Memory B cell (primary cell): ENCODE data around the gene ARHGEF33.

ENCODE experiments used
- ATAC-seq: fragments of 150-1000 bp; cut with Tn5 transposase; 2 replicates; pipeline ENCODE4 v1.10.0; 2021; ENCODE audit warnings: low read depth, mild to moderate bottlenecking, moderate library complexity
- DNase-seq, 2 donors: peaks; one replicate each; pipeline ENCODE4 v3.0.0; 2022; ENCODE audit warnings: low spot score in 2 of 2
- H3K27ac Mint-ChIP-seq: one replicate; pipeline ENCODE4 v1.8.0; 2022; ENCODE audit warnings: mild to moderate bottlenecking, moderate library complexity, mixed read lengths
- H3K27me3 Mint-ChIP-seq: one replicate; pipeline ENCODE4 v1.8.0; 2022; ENCODE audit warnings: mixed read lengths
- H3K36me3 Mint-ChIP-seq: one replicate; pipeline ENCODE4 v1.8.0; 2022; ENCODE audit warnings: mild to moderate bottlenecking, mixed read lengths
- H3K4me1 Mint-ChIP-seq: one replicate; pipeline ENCODE4 v1.8.0; 2022; ENCODE audit warnings: mixed read lengths
- H3K4me3 Mint-ChIP-seq: one replicate; pipeline ENCODE4 v1.8.0; 2022; ENCODE audit warnings: mild to moderate bottlenecking, moderate library complexity, mixed read lengths
- H3K9me3 Mint-ChIP-seq: one replicate; pipeline ENCODE4 v1.8.0; 2022; ENCODE audit warnings: mixed read lengths

Gene ARHGEF33

DNA sequence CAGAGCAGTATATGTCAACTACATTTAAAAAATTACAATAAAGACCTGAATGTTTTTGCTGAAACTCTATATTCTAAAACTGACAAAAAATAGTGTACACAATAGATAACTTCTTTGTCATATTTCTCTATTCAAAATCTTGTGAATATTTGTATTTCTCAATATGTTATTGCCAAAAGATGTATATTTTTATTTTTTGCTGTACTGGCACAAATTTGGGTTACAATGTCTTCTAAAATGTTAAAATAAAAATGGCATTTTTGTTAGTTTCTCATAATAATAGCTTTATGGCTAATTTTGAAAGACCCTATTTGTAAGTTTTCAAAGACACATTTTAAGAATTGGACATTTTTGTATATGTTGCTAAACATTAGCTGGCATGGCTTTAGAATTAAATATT, 630 bp upstream of the ARHGEF33 start:
- no peaks in the 10 kb centered on the region for H3K27me3 Mint-ChIP-seq
- H3K4me1 Mint-ChIP-seq, result no peaks in the 10 kb centered on the region
- no peak overlapping the region for H3K4me3 Mint-ChIP-seq
- no peak for DNase-seq
- ATAC-seq, result no peak
- no peaks in the 10 kb centered on the region for H3K9me3 Mint-ChIP-seq
- no peak overlapping the region for H3K27ac Mint-ChIP-seq
- H3K36me3 Mint-ChIP-seq, result no peaks in the 10 kb centered on the region

DNA sequence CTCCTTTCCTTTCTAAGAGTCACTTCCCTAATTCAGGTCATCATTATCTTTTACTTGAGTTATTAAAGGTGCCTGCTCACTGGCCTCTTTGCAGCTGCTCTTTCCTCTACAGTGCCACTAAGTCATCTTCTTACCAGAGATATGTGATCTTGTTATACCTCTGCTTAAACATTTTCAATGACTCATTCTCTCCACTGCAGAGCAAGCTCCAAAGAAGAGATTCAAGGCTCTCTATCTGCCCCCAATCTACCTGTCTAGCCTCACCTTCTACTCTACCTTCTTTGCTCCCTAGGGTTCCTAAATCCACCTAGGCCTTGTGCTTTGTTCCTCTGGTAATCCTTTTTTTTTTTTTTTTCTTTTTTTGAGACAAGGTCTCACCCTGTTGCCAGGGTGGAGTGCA, 3.1 kb downstream of the ARHGEF33 start:
- no peak for ATAC-seq
- Mint-ChIP-seq H3K27me3 (peaks cover 3% of the 10 kb centered on the region), H3K27ac (no peak overlapping the region)

GRCh38 chr2:38898256-38898655, 8.6 kb downstream of the ARHGEF33 start:
- Mint-ChIP-seq H3K4me3 (no peak overlapping the region), H3K9me3 (no peaks in the 10 kb centered on the region), H3K27me3 (peaks cover 4% of the 10 kb centered on the region), H3K27ac (no peak overlapping the region), H3K36me3 (no peaks in the 10 kb centered on the region), H3K4me1 (no peaks in the 10 kb centered on the region)
- DNase-seq, result no peak
- ATAC-seq, result no peak

More for the DNA sequence above, 3.1 kb downstream of the ARHGEF33 start:
- Mint-ChIP-seq H3K4me1 (no peaks in the 10 kb centered on the region), H3K36me3 (no peaks in the 10 kb centered on the region), H3K9me3 (no peaks in the 10 kb centered on the region), H3K4me3 (no peak overlapping the region)
- DNase-seq, result no peak

- Mint-ChIP-seq H3K4me1 (no peaks in the 10 kb centered on the region), H3K9me3 (no peaks in the 10 kb centered on the region), H3K36me3 (no peaks in the 10 kb centered on the region), H3K27me3 (peaks cover 4% of the 10 kb centered on the region), H3K27ac (no peak overlapping the region), H3K4me3 (no peak overlapping the region)
- no peak for DNase-seq
- ATAC-seq, result no peak
These were observed 11.1 kb downstream of the ARHGEF33 start for GRCh38 chr2:38900726-38901125.

- Mint-ChIP-seq H3K36me3 (no peaks in the 10 kb centered on the region), H3K4me1 (no peaks in the 10 kb centered on the region), H3K27ac (no peak overlapping the region), H3K9me3 (no peaks in the 10 kb centered on the region), H3K27me3 (no peaks in the 10 kb centered on the region), H3K4me3 (no peak overlapping the region)
- no peak for DNase-seq
- ATAC-seq, result no peak
These were observed 15.6 kb downstream of the ARHGEF33 start for GRCh38 chr2:38905251-38905650.

DNA sequence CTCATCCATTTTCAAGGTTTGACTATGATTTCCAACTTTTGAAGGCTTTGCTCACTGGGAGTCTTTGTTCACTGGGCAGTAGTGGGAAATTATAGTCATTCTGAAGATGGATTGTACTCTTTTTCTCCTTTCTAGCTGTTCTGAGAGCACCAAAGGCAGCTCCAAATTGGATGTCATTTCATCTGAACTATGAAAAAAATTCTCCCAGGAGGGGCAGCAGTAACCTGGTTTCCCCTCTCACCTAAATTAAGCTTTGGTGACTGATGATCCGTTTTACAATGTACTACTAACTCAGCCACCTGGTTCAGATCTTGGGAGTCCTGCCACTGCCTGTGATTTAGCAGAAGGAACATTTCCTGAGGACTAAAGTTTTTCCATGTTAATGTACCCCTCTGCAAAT, 17.6 kb downstream of the ARHGEF33 start:
- Mint-ChIP-seq H3K4me1 (no peaks in the 10 kb centered on the region), H3K27me3 (no peaks in the 10 kb centered on the region), H3K36me3 (no peaks in the 10 kb centered on the region), H3K9me3 (no peaks in the 10 kb centered on the region), H3K27ac (no peak overlapping the region), H3K4me3 (no peak overlapping the region)
- DNase-seq, result no peak
- no peak for ATAC-seq

- Mint-ChIP-seq H3K4me1 (no peaks in the 10 kb centered on the region), H3K27ac (peak overlapping the region; percentile 42), H3K36me3 (no peaks in the 10 kb centered on the region), H3K4me3 (no peak overlapping the region), H3K27me3 (no peaks in the 10 kb centered on the region), H3K9me3 (no peaks in the 10 kb centered on the region)
- ATAC-seq (no peak), DNase-seq (no peak)
These were observed 18.3 kb downstream of the ARHGEF33 start for GRCh38 chr2:38907743-38908562.

DNA sequence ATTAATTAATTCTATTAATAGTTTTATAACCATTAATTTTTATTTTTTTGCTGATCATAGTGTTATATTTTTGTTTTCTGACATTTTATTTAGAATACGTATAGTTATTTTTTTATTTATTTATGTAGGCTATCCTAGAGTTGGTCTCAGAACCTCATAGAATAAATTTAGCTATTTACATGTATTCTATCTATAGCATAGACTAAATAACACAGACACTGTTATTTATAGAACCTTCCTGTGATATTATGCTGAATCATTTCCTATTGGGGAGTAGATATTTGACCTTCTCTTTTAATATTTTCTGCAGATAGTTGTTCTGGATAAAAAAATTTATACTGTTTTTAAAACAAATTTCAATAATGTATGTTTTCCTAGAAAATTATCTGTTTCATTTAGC, 20.2 kb downstream of the ARHGEF33 start:
- H3K36me3 Mint-ChIP-seq, result no peaks in the 10 kb centered on the region
- no peaks in the 10 kb centered on the region for H3K27me3 Mint-ChIP-seq
- no peaks in the 10 kb centered on the region for H3K9me3 Mint-ChIP-seq
- H3K27ac Mint-ChIP-seq, result no peak overlapping the region
- ATAC-seq (no peak), DNase-seq (no peak)
- no peak overlapping the region for H3K4me3 Mint-ChIP-seq
- no peaks in the 10 kb centered on the region for H3K4me1 Mint-ChIP-seq

DNA sequence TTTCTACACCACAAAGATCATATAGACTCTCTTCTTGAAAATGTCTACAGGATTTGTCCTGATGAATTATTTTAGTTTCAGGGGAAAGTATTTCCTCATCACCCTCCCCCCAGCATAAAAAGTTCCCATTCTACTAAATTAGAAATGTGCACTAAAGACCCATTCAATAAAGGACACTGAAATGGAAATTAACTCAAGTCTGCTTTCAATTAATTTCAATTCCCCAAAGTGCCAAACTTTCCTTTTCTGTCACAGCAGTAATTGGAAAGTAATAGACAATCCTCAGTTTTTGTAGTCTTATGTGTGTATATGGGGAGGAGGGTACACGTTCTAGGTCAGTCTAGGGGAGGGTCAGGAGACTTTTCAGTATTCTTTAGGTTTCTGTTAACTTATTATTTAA, 21.5 kb downstream of the ARHGEF33 start:
- ATAC-seq (no peak), DNase-seq (no peak)
- no peaks in the 10 kb centered on the region for H3K4me1 Mint-ChIP-seq
- no peaks in the 10 kb centered on the region for H3K27me3 Mint-ChIP-seq
- H3K36me3 Mint-ChIP-seq, result no peaks in the 10 kb centered on the region
- no peaks in the 10 kb centered on the region for H3K9me3 Mint-ChIP-seq
- H3K27ac Mint-ChIP-seq, result no peak overlapping the region
- H3K4me3 Mint-ChIP-seq, result no peak overlapping the region

GRCh38 chr2:38912619-38913018, 22.9 kb downstream of the ARHGEF33 start:
- ATAC-seq, result no peak
- Mint-ChIP-seq H3K27me3 (no peaks in the 10 kb centered on the region), H3K4me3 (no peak overlapping the region), H3K9me3 (no peaks in the 10 kb centered on the region), H3K4me1 (no peaks in the 10 kb centered on the region), H3K36me3 (no peaks in the 10 kb centered on the region), H3K27ac (no peak overlapping the region)
- DNase-seq, result no peak

- no peak for DNase-seq
- Mint-ChIP-seq H3K4me3 (no peak overlapping the region), H3K36me3 (no peaks in the 10 kb centered on the region), H3K27ac (no peak overlapping the region), H3K27me3 (peaks cover 1% of the 10 kb centered on the region), H3K4me1 (peaks cover 4% of the 10 kb centered on the region), H3K9me3 (no peaks in the 10 kb centered on the region)
- no peak for ATAC-seq
These were observed 32.7 kb downstream of the ARHGEF33 start for GRCh38 chr2:38922389-38922788.

- no peaks in the 10 kb centered on the region for H3K36me3 Mint-ChIP-seq
- H3K27ac Mint-ChIP-seq, result no peak overlapping the region
- DNase-seq (no peak), ATAC-seq (no peak)
- no peaks in the 10 kb centered on the region for H3K9me3 Mint-ChIP-seq
- peaks cover 4% of the 10 kb centered on the region for H3K4me1 Mint-ChIP-seq
- no peak overlapping the region for H3K4me3 Mint-ChIP-seq
- H3K27me3 Mint-ChIP-seq, result peaks cover 1% of the 10 kb centered on the region
These were observed 33.2 kb downstream of the ARHGEF33 start for GRCh38 chr2:38922902-38923301.

GRCh38 chr2:38925982-38926381, 36.3 kb downstream of the ARHGEF33 start:
- H3K27me3 Mint-ChIP-seq, result peaks cover 1% of the 10 kb centered on the region
- H3K27ac Mint-ChIP-seq, result no peak overlapping the region
- peaks cover 4% of the 10 kb centered on the region for H3K4me1 Mint-ChIP-seq
- DNase-seq, result no peak
- H3K4me3 Mint-ChIP-seq, result no peak overlapping the region
- no peaks in the 10 kb centered on the region for H3K36me3 Mint-ChIP-seq
- H3K9me3 Mint-ChIP-seq, result no peaks in the 10 kb centered on the region
- no peak for ATAC-seq

- Mint-ChIP-seq H3K4me3 (no peak overlapping the region), H3K4me1 (peaks cover 4% of the 10 kb centered on the region), H3K27me3 (peaks cover 6% of the 10 kb centered on the region), H3K9me3 (no peaks in the 10 kb centered on the region), H3K36me3 (no peaks in the 10 kb centered on the region), H3K27ac (no peak overlapping the region)
- DNase-seq, result no peak
- no peak for ATAC-seq
These were observed 40.9 kb downstream of the ARHGEF33 start for GRCh38 chr2:38930600-38930999.

DNA sequence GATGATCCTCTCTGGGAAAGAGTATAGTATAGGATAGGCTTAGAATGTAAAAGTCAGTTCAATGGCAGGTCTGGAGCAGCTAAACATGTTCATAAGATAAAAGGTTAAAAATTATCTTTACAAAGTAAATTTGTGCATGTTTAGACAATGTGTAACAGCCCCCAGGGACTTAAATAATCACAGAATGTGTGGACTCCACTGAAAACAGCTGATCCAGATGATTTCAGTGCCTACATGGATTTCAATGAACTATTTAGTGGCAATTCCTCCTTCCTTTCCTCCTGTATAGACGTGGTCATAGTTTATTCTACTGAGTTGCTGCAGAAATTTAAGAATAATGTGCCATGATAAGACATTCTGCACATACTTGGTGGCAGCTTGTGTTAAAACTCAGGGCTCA, 42.9 kb downstream of the ARHGEF33 start:
- DNase-seq (no peak), ATAC-seq (no peak)
- H3K4me3 Mint-ChIP-seq, result no peak overlapping the region
- H3K27ac Mint-ChIP-seq, result no peak overlapping the region
- no peaks in the 10 kb centered on the region for H3K36me3 Mint-ChIP-seq
- H3K27me3 Mint-ChIP-seq, result peaks cover 8% of the 10 kb centered on the region
- H3K4me1 Mint-ChIP-seq, result peaks cover 4% of the 10 kb centered on the region
- H3K9me3 Mint-ChIP-seq, result no peaks in the 10 kb centered on the region
